HL-60 (cell line): ENCODE results near the gene LARP4B.

Experiments used
- DNase-seq, 2 experiments: peaks; one replicate each; pipeline ENCODE4 v3.0.0-alpha.2; 2010 to 2020; ENCODE audit warnings: low read depth in 1 of 2, low spot score in 1 of 2
- H3K27ac ChIP-seq: fragments of 250-450 bp; sonication (Bioruptor Pico); replicated peaks from 2 replicates; pipeline ENCODE4 v1.5.1; 2020; ENCODE audit warnings: mild to moderate bottlenecking, moderate library complexity
- H3K27me3 ChIP-seq: fragments of 250-450 bp; sonication (Bioruptor Pico); 2 replicates; pipeline ENCODE4 v1.5.1; 2021; ENCODE audit warnings: mild to moderate bottlenecking, moderate library complexity; ENCODE audit not compliant: insufficient read depth, poor library complexity, severe bottlenecking
- H3K4me3 ChIP-seq: replicated peaks from 2 replicates; pipeline ENCODE4 v1.5.1; 2011; ENCODE audit warnings: mild to moderate bottlenecking, control low read depth, low read length; ENCODE audit not compliant: insufficient read depth
- GABPA ChIP-seq: IDR thresholded peaks from 2 replicates; pipeline ENCODE4 v1.6.1; 2012; ENCODE audit warnings: low read depth
- POLR2AphosphoS5 ChIP-seq: IDR thresholded peaks from 2 replicates; pipeline ENCODE4 v1.6.1; 2012; ENCODE audit warnings: low read depth
- REST ChIP-seq: IDR thresholded peaks from 2 replicates; pipeline ENCODE4 v1.6.1; 2012; ENCODE audit warnings: low read depth; ENCODE audit not compliant: insufficient replicate concordance
- SPI1 ChIP-seq: IDR thresholded peaks from 2 replicates; pipeline ENCODE4 v1.6.1; 2012; ENCODE audit warnings: low read depth, mild to moderate bottlenecking, borderline replicate concordance
- TF ChIP-seq, protein P1 (sequence below): IDR thresholded peaks from one replicate; pipeline ENCODE4 v1.5.1; 2011; ENCODE audit warnings: low read length, control low read depth, inconsistent platforms; ENCODE audit not compliant: insufficient read depth

LARP4B gene

DNA sequence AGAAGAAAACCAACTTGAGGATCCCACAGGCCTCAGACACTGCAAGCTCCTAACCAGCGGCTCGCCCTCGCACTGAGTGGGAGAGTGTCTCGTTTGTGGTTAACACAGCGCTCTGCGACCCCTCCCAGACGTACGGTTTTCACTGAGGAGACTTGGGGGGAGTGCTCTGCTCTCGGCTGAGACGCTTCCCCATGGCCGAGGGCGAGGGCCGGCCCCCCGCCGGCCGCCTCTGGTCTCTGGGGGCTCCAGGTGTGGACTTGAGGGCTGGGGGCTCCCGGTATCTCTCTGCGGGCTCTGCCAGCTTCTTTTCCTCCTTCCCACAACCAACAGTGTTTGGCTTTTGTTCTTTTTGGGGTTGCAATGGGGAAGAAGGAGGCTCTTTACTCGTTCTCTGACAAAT lies 118.7 kb downstream of the LARP4B start:
- TF ChIP-seq GABPA (no peak), POLR2AphosphoS5 (no peak), REST (no peak), SPI1 (no peak)
- TF ChIP-seq, protein P1, sequence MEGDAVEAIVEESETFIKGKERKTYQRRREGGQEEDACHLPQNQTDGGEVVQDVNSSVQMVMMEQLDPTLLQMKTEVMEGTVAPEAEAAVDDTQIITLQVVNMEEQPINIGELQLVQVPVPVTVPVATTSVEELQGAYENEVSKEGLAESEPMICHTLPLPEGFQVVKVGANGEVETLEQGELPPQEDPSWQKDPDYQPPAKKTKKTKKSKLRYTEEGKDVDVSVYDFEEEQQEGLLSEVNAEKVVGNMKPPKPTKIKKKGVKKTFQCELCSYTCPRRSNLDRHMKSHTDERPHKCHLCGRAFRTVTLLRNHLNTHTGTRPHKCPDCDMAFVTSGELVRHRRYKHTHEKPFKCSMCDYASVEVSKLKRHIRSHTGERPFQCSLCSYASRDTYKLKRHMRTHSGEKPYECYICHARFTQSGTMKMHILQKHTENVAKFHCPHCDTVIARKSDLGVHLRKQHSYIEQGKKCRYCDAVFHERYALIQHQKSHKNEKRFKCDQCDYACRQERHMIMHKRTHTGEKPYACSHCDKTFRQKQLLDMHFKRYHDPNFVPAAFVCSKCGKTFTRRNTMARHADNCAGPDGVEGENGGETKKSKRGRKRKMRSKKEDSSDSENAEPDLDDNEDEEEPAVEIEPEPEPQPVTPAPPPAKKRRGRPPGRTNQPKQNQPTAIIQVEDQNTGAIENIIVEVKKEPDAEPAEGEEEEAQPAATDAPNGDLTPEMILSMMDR: no peak
- H3K27ac ChIP-seq: no peak overlapping the region
- no peak for DNase-seq

GRCh38 chr10:811379-812175 lies 119.9 kb downstream of the LARP4B start:
- TF ChIP-seq SPI1: no peak
- TF ChIP-seq REST: no peak
- TF ChIP-seq, protein P1: no peak
- no peak for TF ChIP-seq POLR2AphosphoS5
- TF ChIP-seq GABPA: no peak
- Histone ChIP-seq H3K4me3 (no peak overlapping the region), H3K27ac (no peak overlapping the region), H3K27me3 (no peaks in the 10 kb centered on the region)
- DNase-seq: no peak

More for the DNA sequence above, 118.7 kb downstream of the LARP4B start:
- Histone ChIP-seq H3K27me3 (no peaks in the 10 kb centered on the region), H3K4me3 (no peak overlapping the region)

GRCh38 chr10:810351-810846 lies 121.1 kb downstream of the LARP4B start:
- Histone ChIP-seq H3K4me3 (no peak overlapping the region), H3K27me3 (no peaks in the 10 kb centered on the region), H3K27ac (no peak overlapping the region)
- TF ChIP-seq POLR2AphosphoS5: no peak
- no peak for TF ChIP-seq SPI1
- TF ChIP-seq REST: no peak
- TF ChIP-seq, protein P1: no peak
- no peak for TF ChIP-seq GABPA
- DNase-seq: no peak
